ENCODE results near the gene OTOG.

Gene OTOG

GRCh38 chr11:17547051-17547577 lies at the start of gene OTOG:
Gene OTOG (plus strand): TSS chr11:17547259. CDS start chr11:17547373, 114 bp downstream.
- no peak for DNase-seq

DNA sequence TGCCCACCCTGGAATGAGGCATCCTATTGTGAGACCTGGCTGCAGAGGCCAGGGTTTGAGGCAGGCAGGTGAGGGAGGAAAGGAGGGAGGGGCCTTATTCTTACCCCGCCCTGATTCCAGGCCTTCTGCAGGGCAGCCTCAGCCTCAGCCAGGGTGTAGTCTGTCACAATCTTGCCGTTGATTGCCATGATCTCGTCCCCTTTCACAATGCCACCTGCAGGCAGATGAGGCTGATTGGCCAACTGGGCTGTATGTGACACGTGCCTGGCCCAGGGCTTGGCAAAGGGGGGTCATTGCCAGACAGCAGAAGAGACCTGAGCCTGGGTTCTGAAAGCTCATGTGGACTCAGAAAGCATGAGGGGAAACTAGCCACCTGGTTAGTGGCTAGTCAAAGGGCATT lies 49.0 kb upstream of the OTOG start:
- DNase-seq = no peak

DNA sequence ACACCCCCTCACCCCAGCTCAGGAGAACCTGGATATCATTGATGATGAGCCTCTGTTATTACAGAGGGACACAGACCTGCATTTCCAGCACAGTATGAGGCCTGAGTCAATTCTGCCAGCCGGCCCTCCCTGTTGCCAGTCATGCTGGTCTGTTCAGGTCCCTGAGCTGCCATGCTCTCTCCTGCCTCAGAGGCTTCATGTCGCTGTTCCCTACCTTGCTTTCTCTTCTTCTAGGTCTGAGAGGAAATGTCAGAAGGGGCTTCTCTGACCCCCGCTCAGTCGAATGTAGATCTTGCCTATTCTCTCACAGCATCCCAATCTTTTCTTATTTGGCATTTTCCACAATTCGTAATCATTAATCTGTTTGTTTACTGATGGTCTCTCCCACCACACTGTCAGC lies 48.6 kb upstream of the OTOG start:
- no peak for DNase-seq

DNA sequence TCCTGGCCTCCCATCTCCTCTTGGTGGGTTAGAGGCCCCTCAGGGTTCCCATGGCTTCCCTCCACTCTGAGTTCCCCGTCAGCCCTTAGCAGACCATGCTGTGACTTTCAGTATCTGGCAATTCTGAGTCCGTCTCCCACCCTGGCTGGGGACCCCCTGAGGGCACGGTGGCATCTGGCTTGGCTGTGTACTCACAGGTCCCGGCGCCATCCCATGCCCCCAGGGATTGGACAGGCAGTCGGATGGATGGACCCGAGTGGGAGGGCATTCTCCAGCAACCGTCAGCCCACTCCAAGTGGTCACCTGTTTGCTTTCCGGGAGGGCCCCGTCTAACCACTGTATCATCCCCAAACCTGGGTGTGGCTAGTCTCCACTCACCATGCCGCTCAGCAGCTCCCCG lies 46.4 kb upstream of the OTOG start:
- DNase-seq = no peak

DNA sequence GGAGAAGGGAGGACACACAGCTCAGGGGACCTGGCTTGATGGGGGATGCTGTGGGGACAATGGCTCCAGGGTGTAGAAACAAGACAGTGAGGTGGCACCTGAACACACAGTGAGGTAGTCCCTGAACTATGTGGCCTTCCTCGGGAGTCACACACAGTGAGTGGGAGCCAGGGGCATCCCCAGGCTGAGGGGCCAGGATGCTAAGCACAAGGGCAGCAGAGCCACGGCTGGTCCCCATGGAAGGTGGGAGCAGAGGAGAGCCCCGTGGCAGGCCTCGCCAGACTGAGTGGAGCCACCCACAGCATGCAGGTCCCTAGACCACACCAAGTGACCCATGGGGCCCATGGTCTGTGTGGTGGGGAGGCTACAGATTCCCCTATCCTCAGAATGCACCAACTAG lies 44.4 kb upstream of the OTOG start:
- no peak for DNase-seq

- DNase-seq = peak; percentile 26
These were observed 42.5 kb upstream of the OTOG start for GRCh38 chr11:17504330-17505107.

GRCh38 chr11:17505146-17505545 lies 41.9 kb upstream of the OTOG start:
- no peak for DNase-seq

GRCh38 chr11:17506314-17506713 lies 40.7 kb upstream of the OTOG start:
- no peak for DNase-seq

GRCh38 chr11:17506942-17507341 lies 40.1 kb upstream of the OTOG start:
- no peak for DNase-seq

DNA sequence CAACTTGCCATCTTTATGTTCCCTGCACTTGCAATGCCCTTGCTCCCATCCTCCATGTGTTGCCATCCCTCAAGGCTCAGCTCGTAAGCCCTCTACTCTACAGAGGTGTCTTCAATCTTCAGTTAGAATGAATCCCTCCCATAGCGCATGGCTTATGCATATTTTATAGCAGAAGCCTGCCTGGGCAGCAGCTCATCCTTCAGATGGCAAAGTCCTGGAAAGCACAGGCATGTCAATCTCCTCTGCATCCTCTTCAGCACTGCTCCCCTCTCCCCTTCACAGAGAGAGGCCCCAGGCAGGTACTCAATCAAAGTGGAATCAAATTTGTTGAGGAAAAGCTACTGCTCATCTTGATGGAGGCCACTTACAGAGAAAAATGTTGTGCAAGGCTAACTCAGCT lies 39.3 kb upstream of the OTOG start:
- DNase-seq = no peak

GRCh38 chr11:17508306-17508705 lies 38.8 kb upstream of the OTOG start:
- no peak for DNase-seq

- DNase-seq = no peak
These were observed 38.3 kb upstream of the OTOG start for GRCh38 chr11:17508791-17509190.

- no peak for DNase-seq
These were observed 36.4 kb upstream of the OTOG start for GRCh38 chr11:17510507-17511206.

GRCh38 chr11:17511571-17511970 lies 35.5 kb upstream of the OTOG start:
- DNase-seq = no peak

DNA sequence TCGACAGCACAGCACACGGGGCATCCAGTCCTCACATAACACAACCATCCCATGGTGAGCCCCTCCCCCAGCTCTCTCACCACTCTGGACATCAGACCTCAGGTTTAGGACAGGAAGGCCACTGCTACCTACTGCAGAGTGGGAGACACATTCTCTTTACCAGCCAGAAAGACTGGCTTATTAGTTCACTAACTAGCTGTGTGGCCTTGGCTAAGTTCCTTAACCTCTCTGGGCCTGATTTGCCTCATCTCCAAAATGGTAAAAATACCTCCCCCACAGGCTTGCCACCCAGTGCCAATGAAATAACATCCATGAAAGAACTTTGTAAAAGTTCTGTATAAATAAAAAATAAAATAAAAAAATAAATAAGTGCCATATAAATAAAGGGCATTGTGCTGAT lies 35.0 kb upstream of the OTOG start:
- DNase-seq = no peak

DNA sequence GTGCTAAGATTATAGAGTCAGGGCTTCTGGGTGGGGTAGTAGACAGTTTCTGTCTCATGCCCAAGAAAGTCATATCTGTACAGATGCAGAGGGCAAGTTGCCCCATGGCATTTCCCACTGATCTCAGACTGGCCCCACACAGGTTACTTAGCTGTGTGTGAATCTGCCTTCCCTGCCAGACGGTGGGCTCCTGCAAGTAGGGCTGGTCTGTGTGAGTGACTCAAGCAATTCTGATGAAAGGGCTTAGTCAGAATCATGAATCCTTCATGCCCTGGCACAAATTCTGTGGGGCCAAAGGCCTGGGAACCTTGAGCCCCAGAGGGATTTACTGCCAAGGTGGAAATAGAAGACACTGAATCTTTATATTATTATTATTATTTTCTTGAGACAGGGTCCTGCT lies 33.2 kb upstream of the OTOG start:
- DNase-seq = no peak

GRCh38 chr11:17514476-17514875 lies 32.6 kb upstream of the OTOG start:
- DNase-seq = no peak

DNA sequence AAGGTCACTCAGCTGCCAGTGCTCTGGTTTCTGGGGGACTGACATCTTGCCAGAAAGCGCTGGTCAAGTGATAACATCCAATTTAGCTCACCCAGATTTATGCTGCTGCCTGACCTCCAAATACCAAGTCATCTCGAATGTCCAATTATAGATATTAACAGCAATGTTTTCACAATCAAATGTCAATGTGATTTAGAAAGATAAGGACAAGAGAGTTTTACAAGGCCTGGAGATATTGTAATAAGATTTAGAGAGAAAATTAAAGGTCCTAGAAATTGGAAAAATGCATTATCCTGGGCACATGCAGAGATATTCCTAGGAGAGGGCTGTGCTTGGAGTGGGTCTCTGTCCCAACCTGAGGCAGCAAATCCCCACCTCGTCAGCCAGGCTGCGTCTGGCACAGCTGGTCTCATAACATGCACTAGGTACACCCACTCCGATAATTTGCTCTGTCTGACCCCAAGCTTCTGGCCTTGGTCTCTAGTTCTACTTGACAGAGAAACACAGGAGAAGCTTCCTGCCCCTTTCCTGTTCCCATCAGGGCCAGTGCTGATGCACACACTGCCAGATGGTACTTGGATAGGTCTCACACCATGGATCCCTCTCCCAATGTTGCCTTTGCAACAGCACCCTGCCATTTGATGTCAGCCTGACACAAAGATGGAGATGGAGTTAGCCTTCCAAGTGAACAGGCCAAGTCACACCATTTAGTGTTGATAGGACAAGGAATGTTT lies 31.4 kb upstream of the OTOG start:
- no peak for DNase-seq

- DNase-seq = no peak
These were observed 30.4 kb upstream of the OTOG start for GRCh38 chr11:17516551-17517150.

GRCh38 chr11:17517186-17517585 lies 29.9 kb upstream of the OTOG start:
- no peak for DNase-seq

DNA sequence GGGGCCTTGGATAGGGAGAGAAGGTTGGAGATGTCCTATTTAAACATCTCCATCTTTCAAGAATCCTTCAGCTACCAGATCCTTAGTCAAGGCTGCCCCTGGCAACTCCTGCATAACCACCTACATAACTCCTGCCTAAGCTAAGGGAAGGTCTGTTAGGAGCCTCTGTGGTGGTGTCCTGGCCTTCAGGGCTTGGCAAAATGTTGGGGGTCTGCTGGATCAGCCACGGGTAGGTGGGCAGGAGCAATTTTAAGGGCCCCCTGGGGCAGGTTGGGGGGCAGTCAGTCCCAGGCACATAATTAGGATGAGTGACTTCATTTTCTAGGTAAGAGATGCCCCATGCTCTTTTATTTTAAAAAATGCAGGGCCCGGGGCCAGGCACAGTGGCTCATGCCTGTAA lies 28.7 kb upstream of the OTOG start:
- DNase-seq = no peak

DNA sequence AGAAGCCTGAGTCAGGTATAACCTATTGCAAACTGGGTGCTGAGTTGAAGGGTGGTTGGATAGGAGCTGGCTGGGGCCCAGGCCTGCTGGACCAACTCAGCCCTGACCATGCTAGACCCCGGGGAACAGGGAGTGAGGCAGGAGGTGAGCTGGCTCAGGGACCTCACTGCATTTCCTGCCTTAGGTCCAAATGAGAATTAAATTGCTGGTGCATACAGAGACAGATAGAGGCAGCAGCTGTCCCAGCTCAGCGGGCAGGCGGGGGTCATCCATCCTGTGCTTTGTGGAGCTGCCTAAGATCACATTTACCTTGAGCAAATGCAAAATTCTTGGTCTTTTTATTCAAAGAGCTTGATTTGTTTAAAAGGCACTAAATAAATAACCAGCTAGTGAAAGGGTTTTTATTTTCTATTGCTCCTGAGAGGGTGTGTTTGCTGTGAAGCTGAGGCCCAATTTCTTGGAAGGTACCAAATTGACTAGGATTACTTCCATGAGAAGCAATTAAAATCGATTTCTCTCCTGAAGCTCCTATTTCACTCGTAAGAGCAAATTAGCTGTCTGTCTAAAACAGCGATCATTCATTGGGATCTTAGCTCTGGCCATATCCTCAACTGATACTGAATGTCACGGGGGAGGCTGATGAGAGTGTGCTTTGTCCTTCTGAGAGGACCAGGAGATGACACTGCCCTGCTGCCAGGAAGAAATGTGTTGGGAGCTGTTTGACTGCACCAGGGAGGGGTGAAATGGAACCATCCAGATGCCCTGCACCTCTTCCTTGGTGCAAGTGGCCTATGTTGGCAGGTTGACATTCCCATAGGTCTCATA lies 27.8 kb upstream of the OTOG start:
- DNase-seq = no peak

Data from NCI-H446 treated with DMSO at 0.1 percent for 48 hours (cell line).